ENCODE data around the gene ARHGAP21. TPM values are rescaled to one million over a fixed set of nuclear protein-coding genes. Genes with fewer than 3 reads are reported as not detected.

Gene ARHGAP21
- total RNA-seq, 2 donors from 2014 or later = 95.6 to 101 TPM

GRCh38 chr10:24680647-24681524 lies 42.8 kb downstream of the ARHGAP21 start:
- TF ChIP-seq CTCF (IDR thresholded peaks at IDR 0.05) = no peak
- Histone ChIP-seq H3K36me3 (no peaks in the 10 kb centered on the region), H3K4me3 (no peak overlapping the region), H3K9me3 (no peaks in the 10 kb centered on the region), H3K27me3 (replicated peaks; ENCODE audit: insufficient read depth) (no peaks in the 10 kb centered on the region), H3K27ac (no peak overlapping the region), H3K4me1 (ENCODE audit: control insufficient read depth in 1 of 2, low read depth in 2 of 2) (peaks cover 20 to 37% of the 10 kb centered on the region in 2 donors)
- ATAC-seq (ENCODE audit: insufficient number of reproducible peaks, low FRiP score, low read depth) (no peak), DNase-seq (ENCODE audit: low spot score) (no peak)

- Histone ChIP-seq H3K9me3 (no peaks in the 10 kb centered on the region), H3K4me3 (no peak overlapping the region), H3K27ac (no peak overlapping the region), H3K27me3 (replicated peaks; ENCODE audit: insufficient read depth) (no peaks in the 10 kb centered on the region), H3K36me3 (no peaks in the 10 kb centered on the region), H3K4me1 (ENCODE audit: control insufficient read depth in 1 of 2, low read depth in 2 of 2) (peaks cover 21 to 41% of the 10 kb centered on the region in 2 donors)
- DNase-seq (ENCODE audit: low spot score) = no peak
- TF ChIP-seq CTCF (IDR thresholded peaks at IDR 0.05) = no peak
- ATAC-seq (ENCODE audit: insufficient number of reproducible peaks, low FRiP score, low read depth) = no peak
Observed at GRCh38 chr10:24678757-24679156, 44.9 kb downstream of the ARHGAP21 start.

- H3K27me3 ChIP-seq (replicated peaks; ENCODE audit: insufficient read depth) = no peaks in the 10 kb centered on the region
- H3K9me3 ChIP-seq = no peaks in the 10 kb centered on the region
- H3K36me3 ChIP-seq = no peaks in the 10 kb centered on the region
- ATAC-seq (ENCODE audit: insufficient number of reproducible peaks, low FRiP score, low read depth) (no peak), DNase-seq (ENCODE audit: low spot score) (no peak)
- peaks cover 19 to 32% of the 10 kb centered on the region in 2 donors for H3K4me1 ChIP-seq (ENCODE audit: control insufficient read depth in 1 of 2, low read depth in 2 of 2)
- H3K4me3 ChIP-seq = no peak overlapping the region
- TF ChIP-seq CTCF (IDR thresholded peaks at IDR 0.05) = no peak
- no peak overlapping the region for H3K27ac ChIP-seq
Observed at GRCh38 chr10:24674892-24675632, 48.6 kb downstream of the ARHGAP21 start.

DNA sequence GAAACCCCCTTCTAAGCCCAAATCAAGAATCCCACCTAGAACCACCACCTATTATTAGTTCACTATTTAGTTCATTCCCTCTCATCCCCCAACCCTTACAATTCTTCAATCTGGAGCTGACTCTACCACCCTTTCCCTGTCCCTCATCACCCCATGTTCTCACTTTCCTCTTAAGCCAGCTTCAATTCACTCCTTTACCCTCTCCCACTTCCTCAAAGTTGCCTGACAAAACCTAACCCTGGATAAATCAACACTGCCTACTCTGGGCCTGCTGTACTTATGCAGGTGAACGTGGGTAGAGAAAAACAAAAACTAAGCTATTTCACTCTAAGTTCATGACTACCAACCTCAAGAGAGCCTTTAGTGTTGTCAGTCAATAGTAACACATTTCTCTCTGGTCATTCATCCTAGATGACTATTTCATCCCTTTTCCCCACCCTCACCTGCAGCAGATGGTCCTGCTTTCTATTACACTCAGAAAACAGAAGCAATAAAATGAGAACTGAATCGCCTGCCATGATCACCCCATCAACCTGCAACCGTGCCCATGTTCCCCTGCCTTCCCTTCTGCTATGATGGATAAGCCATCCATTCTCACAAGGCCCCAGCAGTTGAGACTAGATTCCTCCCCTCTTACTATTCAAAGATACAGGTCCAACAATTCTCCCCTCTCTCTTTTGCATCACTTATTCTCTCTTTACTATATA lies 52.6 kb downstream of the ARHGAP21 start:
- H3K27ac ChIP-seq = no peak overlapping the region

More for the DNA sequence above, 52.6 kb downstream of the ARHGAP21 start:
- Histone ChIP-seq H3K36me3 (no peaks in the 10 kb centered on the region), H3K4me1 (ENCODE audit: control insufficient read depth in 1 of 2, low read depth in 2 of 2) (peaks cover 22 to 40% of the 10 kb centered on the region in 2 donors), H3K4me3 (no peak overlapping the region), H3K9me3 (no peaks in the 10 kb centered on the region), H3K27me3 (replicated peaks; ENCODE audit: insufficient read depth) (no peaks in the 10 kb centered on the region)
- no peak for DNase-seq (ENCODE audit: low spot score)
- ATAC-seq (ENCODE audit: insufficient number of reproducible peaks, low FRiP score, low read depth) = no peak
- no peak for TF ChIP-seq CTCF (IDR thresholded peaks at IDR 0.05)
